ENCODE measurements around the gene KIRREL3.

The KIRREL3 gene

GRCh38 chr11:126988655-126989054 lies 11.9 kb downstream of the KIRREL3 start:
- H3K4me3 ChIP-seq (ENCODE audit: low read depth, low read length): no peak overlapping the region
- TF ChIP-seq, protein P1, sequence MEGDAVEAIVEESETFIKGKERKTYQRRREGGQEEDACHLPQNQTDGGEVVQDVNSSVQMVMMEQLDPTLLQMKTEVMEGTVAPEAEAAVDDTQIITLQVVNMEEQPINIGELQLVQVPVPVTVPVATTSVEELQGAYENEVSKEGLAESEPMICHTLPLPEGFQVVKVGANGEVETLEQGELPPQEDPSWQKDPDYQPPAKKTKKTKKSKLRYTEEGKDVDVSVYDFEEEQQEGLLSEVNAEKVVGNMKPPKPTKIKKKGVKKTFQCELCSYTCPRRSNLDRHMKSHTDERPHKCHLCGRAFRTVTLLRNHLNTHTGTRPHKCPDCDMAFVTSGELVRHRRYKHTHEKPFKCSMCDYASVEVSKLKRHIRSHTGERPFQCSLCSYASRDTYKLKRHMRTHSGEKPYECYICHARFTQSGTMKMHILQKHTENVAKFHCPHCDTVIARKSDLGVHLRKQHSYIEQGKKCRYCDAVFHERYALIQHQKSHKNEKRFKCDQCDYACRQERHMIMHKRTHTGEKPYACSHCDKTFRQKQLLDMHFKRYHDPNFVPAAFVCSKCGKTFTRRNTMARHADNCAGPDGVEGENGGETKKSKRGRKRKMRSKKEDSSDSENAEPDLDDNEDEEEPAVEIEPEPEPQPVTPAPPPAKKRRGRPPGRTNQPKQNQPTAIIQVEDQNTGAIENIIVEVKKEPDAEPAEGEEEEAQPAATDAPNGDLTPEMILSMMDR (IDR thresholded peaks at IDR 0.05; ENCODE audit: low read depth, low read length): no peak
- DNase-seq (ENCODE audit: low read depth, low spot score): no peak
- in situ Hi-C loops (cut with HindIII; ENCODE audit: low sequenced_read_pairs): no loop called here

GRCh38 chr11:126981635-126982034 lies 18.9 kb downstream of the KIRREL3 start:
- DNase-seq (ENCODE audit: low read depth, low spot score): no peak
- TF ChIP-seq, protein P1 (IDR thresholded peaks at IDR 0.05; ENCODE audit: low read depth, low read length): no peak
- no peak overlapping the region for H3K4me3 ChIP-seq (ENCODE audit: low read depth, low read length)
- in situ Hi-C loops (cut with HindIII; ENCODE audit: low sequenced_read_pairs): no loop called here

DNA sequence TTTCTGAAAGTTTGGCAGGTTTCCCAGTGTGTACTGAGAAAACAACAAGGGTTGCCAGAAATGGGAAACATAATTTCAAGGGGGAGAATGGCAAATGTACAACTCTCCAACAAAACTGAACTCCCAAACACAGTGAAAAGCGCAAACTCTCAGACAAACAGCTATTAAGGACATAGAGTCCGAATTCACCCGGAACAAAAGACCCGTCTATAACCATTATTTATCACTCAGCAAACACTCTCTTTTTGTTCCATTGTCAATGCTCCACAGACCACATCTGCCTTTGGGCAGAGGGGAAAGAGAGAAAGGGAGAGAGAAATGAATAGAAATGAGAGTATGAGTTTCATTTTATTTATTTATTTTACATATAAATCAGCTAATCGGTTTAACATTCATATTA lies 21.7 kb downstream of the KIRREL3 start:
- H3K4me3 ChIP-seq (ENCODE audit: low read depth, low read length): no peak overlapping the region

DNA sequence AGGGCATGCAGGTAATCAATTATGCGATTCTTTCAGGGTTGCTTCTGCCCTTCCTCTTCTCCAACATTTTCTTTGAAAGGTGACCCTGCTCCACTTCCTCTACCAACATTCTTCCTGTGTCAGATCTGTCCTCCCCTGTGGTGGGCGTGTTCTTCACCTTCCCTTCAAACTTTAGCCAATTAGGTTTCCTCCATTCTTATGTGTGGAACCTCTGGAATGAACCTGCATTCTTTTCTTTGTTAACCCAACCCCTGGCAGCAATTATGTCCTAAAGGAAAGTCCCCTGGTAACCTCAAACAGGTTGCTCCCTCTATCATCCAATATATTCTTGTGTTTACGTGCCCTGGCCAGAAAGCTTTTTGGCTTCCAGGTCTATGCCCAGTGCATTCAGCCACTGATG lies 22.4 kb downstream of the KIRREL3 start:
- no peak overlapping the region for H3K4me3 ChIP-seq (ENCODE audit: low read depth, low read length)
- in situ Hi-C loops (cut with HindIII; ENCODE audit: low sequenced_read_pairs): no loop called here
- TF ChIP-seq, protein P1 (IDR thresholded peaks at IDR 0.05; ENCODE audit: low read depth, low read length): no peak
- no peak for DNase-seq (ENCODE audit: low read depth, low spot score)

More for the DNA sequence above, 21.7 kb downstream of the KIRREL3 start:
- TF ChIP-seq, protein P1 (IDR thresholded peaks at IDR 0.05; ENCODE audit: low read depth, low read length): no peak
- in situ Hi-C loops (cut with HindIII; ENCODE audit: low sequenced_read_pairs): no loop called here
- DNase-seq (ENCODE audit: low read depth, low spot score): no peak

- H3K4me3 ChIP-seq (ENCODE audit: low read depth, low read length): no peak overlapping the region
- in situ Hi-C loops (cut with HindIII; ENCODE audit: low sequenced_read_pairs): no loop called here
- no peak for DNase-seq (ENCODE audit: low read depth, low spot score)
- TF ChIP-seq, protein P1 (IDR thresholded peaks at IDR 0.05; ENCODE audit: low read depth, low read length): no peak
Observed at GRCh38 chr11:126973051-126973450, 27.5 kb downstream of the KIRREL3 start.

DNA sequence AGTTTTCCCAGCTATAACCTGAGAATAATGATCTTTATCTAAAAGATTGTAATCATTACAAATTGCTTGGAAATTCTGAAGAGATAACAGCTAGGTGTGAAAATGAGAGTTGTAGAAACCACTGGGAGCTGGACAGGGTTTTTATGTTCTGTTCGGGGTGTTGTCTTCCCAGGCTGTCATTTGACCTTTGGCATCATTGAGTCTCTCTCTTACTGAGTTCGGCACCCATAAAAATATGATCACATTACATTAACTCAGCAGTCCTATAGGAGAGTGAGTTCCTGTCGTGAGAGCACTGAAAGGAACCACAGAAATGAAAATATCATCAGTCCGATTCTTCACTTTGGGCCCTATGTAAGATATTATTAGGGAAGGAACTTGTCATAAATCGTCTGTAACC lies 29.3 kb downstream of the KIRREL3 start:
- TF ChIP-seq, protein P1 (IDR thresholded peaks at IDR 0.05; ENCODE audit: low read depth, low read length): no peak

More for the DNA sequence above, 29.3 kb downstream of the KIRREL3 start:
- in situ Hi-C loops (cut with HindIII; ENCODE audit: low sequenced_read_pairs): no loop called here
- no peak overlapping the region for H3K4me3 ChIP-seq (ENCODE audit: low read depth, low read length)
- DNase-seq (ENCODE audit: low read depth, low spot score): no peak

All from astrocyte of the spinal cord (primary cell).